IMR-90 (cell line): ENCODE data around the gene FSD1L. TPM values are rescaled to one million over a fixed set of nuclear protein-coding genes. Genes with fewer than 3 reads are reported as not detected.
A peak's percentile ranks its signal among the peaks of the same experiment; 100 is the strongest.

Experiments used
- ATAC-seq: fragments of 200-7000 bp; cut with Tn5 transposase; 2 replicates; pipeline ENCODE4 v1.9.1; 2020; ENCODE audit warnings: low read depth, mild to moderate bottlenecking, moderate library complexity
- BruUV-seq: library from RNA; stranded (reverse); fragments of 400-500 nt; replicated peaks from 2 replicates; lab custom pipeline; 2021; lab: Mats Ljungman, UMichigan
- CTCF ChIA-PET: fragments of 300-600 bp; formaldehyde crosslinking; extraction: SDS; loops from one replicate; lab custom pipeline; 2021; ENCODE audit warnings: antibody characterized with exemption; lab: Yijun Ruan, JAX
- POLR2A ChIA-PET: fragments of 300-600 bp; sonication (Branson Sonifier 250); formaldehyde crosslinking; loops from one replicate; lab custom pipeline; 2022; ENCODE audit warnings: antibody characterized with exemption; ENCODE audit not compliant: unreplicated experiment; lab: Charles Lee
- DNase-seq: peaks from one replicate; pipeline ENCODE4 v3.0.0; 2013
- H2AFZ ChIP-seq: replicated peaks from 2 replicates; pipeline ENCODE3; 2013; ENCODE audit warnings: low read length, mild to moderate bottlenecking; ENCODE audit not compliant: poor library complexity
- H2AK5ac ChIP-seq: 2 replicates; pipeline ENCODE4 v1.6.1; 2013; ENCODE audit warnings: low read depth, low read length, inconsistent platforms
- H2AK9ac ChIP-seq: replicated peaks from 2 replicates; pipeline ENCODE3; 2013; ENCODE audit warnings: mild to moderate bottlenecking, low read depth, low read length, moderate library complexity; ENCODE audit not compliant: poor library complexity
- H2BK120ac ChIP-seq: 2 replicates; pipeline ENCODE4 v1.6.1; 2013; ENCODE audit warnings: low read depth, low read length, inconsistent platforms
- H2BK15ac ChIP-seq: 3 replicates; pipeline ENCODE4 v1.6.1; 2013; ENCODE audit warnings: low read depth, low read length, inconsistent platforms
- H2BK20ac ChIP-seq: 2 replicates; pipeline ENCODE4 v1.6.1; 2013; ENCODE audit warnings: low read depth, mild to moderate bottlenecking, inconsistent platforms, low read length, moderate library complexity
- H2BK5ac ChIP-seq: 2 replicates; pipeline ENCODE4 v1.6.1; 2013; ENCODE audit warnings: mild to moderate bottlenecking, low read depth, low read length, inconsistent platforms; ENCODE audit not compliant: poor library complexity, severe bottlenecking
- H3K14ac ChIP-seq: replicated peaks from 2 replicates; pipeline ENCODE4 v1.6.1; 2013; ENCODE audit warnings: low read depth, low read length, inconsistent platforms
- H3K18ac ChIP-seq: 2 replicates; pipeline ENCODE4 v1.6.1; 2013; ENCODE audit warnings: low read depth, low read length, control low read depth
- H3K23ac ChIP-seq: 2 replicates; pipeline ENCODE4 v1.6.1; 2013; ENCODE audit warnings: low read depth, low read length, inconsistent platforms
- H3K27ac ChIP-seq: 2 replicates; pipeline ENCODE4 v1.5.1; 2013; ENCODE audit warnings: mild to moderate bottlenecking, control low read depth, low read length; ENCODE audit not compliant: insufficient read depth
- H3K27me3 ChIP-seq: 2 replicates; pipeline ENCODE4 v1.6.1; 2013; ENCODE audit warnings: low read length; ENCODE audit not compliant: control insufficient read depth, insufficient read depth
- H3K36me3 ChIP-seq: 2 replicates; pipeline ENCODE4 v1.6.1; 2013; ENCODE audit warnings: low read length, mixed read lengths; ENCODE audit not compliant: control insufficient read depth, insufficient read depth
- H3K4ac ChIP-seq: 2 replicates; pipeline ENCODE4 v1.6.1; 2013; ENCODE audit warnings: low read depth, low read length, inconsistent platforms
- H3K4me1 ChIP-seq: 2 replicates; pipeline ENCODE4 v1.6.1; 2013; ENCODE audit warnings: low read length, mixed read lengths; ENCODE audit not compliant: control insufficient read depth, insufficient read depth
- H3K4me2 ChIP-seq: 2 replicates; pipeline ENCODE4 v1.6.1; 2013; ENCODE audit warnings: low read depth, mild to moderate bottlenecking, control low read depth, low read length, moderate library complexity
- H3K4me3 ChIP-seq: 2 replicates; pipeline ENCODE4 v1.5.1; 2013; ENCODE audit warnings: low read depth, mild to moderate bottlenecking, control low read depth, low read length, moderate library complexity; ENCODE audit not compliant: insufficient read depth
- H3K56ac ChIP-seq: 2 replicates; pipeline ENCODE4 v1.6.1; 2013; ENCODE audit warnings: low read length, inconsistent platforms; ENCODE audit not compliant: insufficient read depth; ENCODE audit errors: extremely low read depth
- H3K79me1 ChIP-seq, 2 experiments: 2 replicates each; pipeline ENCODE4 v1.6.1; 2013; ENCODE audit warnings: low read length in 2 of 2, inconsistent platforms in 1 of 2, low read depth in 1 of 2
- H3K9ac ChIP-seq: 2 replicates; pipeline ENCODE4 v1.6.1; 2013; ENCODE audit warnings: low read depth, low read length, control low read depth
- H3K9me1 ChIP-seq: 2 replicates; pipeline ENCODE4 v1.6.1; 2013; ENCODE audit warnings: low read length, inconsistent platforms; ENCODE audit not compliant: insufficient read depth
- H3K9me3 ChIP-seq: 2 replicates; pipeline ENCODE4 v1.6.1; 2013; ENCODE audit warnings: low read length; ENCODE audit not compliant: control insufficient read depth, insufficient read depth
- H4K20me1 ChIP-seq: 2 replicates; pipeline ENCODE4 v1.6.1; 2013; ENCODE audit warnings: low read length, inconsistent platforms; ENCODE audit not compliant: insufficient read depth
- H4K5ac ChIP-seq: 2 replicates; pipeline ENCODE4 v1.6.1; 2013; ENCODE audit warnings: mild to moderate bottlenecking, low read depth, low read length, control low read depth
- H4K8ac ChIP-seq, 2 experiments: 2 replicates each; pipeline ENCODE4 v1.6.1; 2013; ENCODE audit warnings: low read depth in 2 of 2, low read length in 2 of 2, control low read depth in 1 of 2, inconsistent platforms in 1 of 2
- H4K91ac ChIP-seq: 2 replicates; pipeline ENCODE4 v1.6.1; 2013; ENCODE audit warnings: low read depth, low read length, inconsistent platforms; ENCODE audit not compliant: insufficient read depth
- ELK1 ChIP-seq: fragments of 150-350 bp; IDR thresholded peaks from 2 replicates; pipeline ENCODE4 v1.6.1; 2016; ENCODE audit warnings: low read depth, mild to moderate bottlenecking, low read length, moderate library complexity, borderline replicate concordance
- NFE2L2 ChIP-seq: fragments of 150-350 bp; IDR thresholded peaks from 2 replicates; pipeline ENCODE4 v1.6.1; 2016; ENCODE audit warnings: low read depth, mild to moderate bottlenecking, low read length
- POLR2A ChIP-seq: IDR thresholded peaks from 2 replicates; pipeline ENCODE4 v1.6.1; 2012; ENCODE audit warnings: mild to moderate bottlenecking, low read depth, low read length
- RCOR1 ChIP-seq: IDR thresholded peaks from 2 replicates; pipeline ENCODE4 v1.6.1; 2012; ENCODE audit warnings: mild to moderate bottlenecking, low read length, improper control_type of control experiment; ENCODE audit not compliant: insufficient replicate concordance
- SMC3 ChIP-seq: fragments of 150-350 bp; IDR thresholded peaks from 2 replicates; pipeline ENCODE4 v1.6.1; 2016; ENCODE audit warnings: low read depth, mild to moderate bottlenecking, antibody characterized with exemption, low read length, moderate library complexity
- WGBS, 2 experiments: methylation state at CpG; one replicate each; pipeline versions ENCODE4 v1.1.5 to v1.1.7; 2013; ENCODE audit warnings: missing lambda C conversion rate in 2 of 2; ENCODE audit not compliant: insufficient read length in 1 of 2; ENCODE audit errors: extremely low coverage in 2 of 2; 5-methylcytosine and 5-hydroxymethylcytosine counted together
- dilution Hi-C: fragments of 300-500 bp; cut with HindIII; formaldehyde crosslinking; loops from one replicate; pipeline ENCODE4 v1.14.3; 2018; ENCODE audit warnings: low sequenced_read_pairs; ENCODE audit not compliant: unreplicated experiment
- in situ Hi-C: fragments of 300-500 bp; cut with MboI; formaldehyde crosslinking; loops from 3 replicates; pipeline ENCODE4 v1.14.3; 2019; ENCODE audit warnings: low sequenced_read_pairs, inconsistent platforms, mixed read lengths
- intact Hi-C: fragments of 100-400 bp; cut with micrococcal nuclease; formaldehyde crosslinking; loops from 2 replicates; pipeline ENCODE4 v1.10.0; 2022
- polyA plus RNA-seq, 3 experiments: library from polyadenylated mRNA; depleted of rRNA; stranded (reverse); fragments of >200 nt; gene quantifications; 2 replicates each; pipeline ENCODE4 v1.2.3, GENCODE V29; 2012; ENCODE audit warnings: low replicate concordance in 1 of 3
- total RNA-seq: library from RNA; depleted of rRNA; stranded (reverse); fragments of >200 nt; gene quantifications from 2 replicates; pipeline ENCODE4 v1.2.3, GENCODE V29; 2012

The FSD1L gene
- total and polyA plus RNA-seq, 2 of the 4 experiments (the other 2 are of a cell fraction) = 1.4 to 2.9 TPM

DNA sequence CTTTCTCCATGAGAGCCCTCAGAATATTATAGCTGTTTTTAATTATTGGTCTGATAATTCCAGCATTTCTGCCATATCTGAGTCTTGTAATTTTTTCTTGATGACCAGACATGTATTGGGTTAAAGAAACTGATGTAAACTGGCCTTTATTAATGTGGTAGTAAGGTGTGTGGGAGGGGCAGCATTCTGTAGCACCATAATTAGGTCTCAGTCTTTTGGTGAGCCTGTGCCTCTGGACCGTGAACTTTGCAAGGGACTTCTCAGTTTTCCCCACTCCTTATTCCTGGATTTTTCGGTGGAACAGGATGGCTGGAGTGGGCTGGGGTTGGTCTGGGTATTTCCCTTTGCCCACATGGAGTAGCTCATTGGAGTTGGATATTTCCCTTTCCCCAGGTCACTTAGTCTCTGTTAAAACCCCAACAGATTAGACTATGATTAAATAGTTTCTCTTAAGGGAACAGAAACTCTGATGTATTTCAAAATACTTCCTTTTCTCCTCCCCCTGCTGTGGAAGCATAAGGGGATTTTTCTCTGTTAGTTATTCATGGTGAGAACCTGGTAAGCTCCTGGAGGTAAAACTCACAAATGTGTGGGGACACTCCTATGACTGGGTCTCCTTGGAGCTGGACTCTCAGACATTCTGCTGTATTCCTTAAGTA, 52.4 kb downstream of the FSD1L start:
- CTCF ChIA-PET = interaction anchor here (0.8 kb wide), 1 partner anchor 22 kb away, joined by 3 read pairs; no protein-coding TSS in a partner anchor
- no peak overlapping the region for H2BK120ac ChIP-seq

More for the DNA sequence above, 52.4 kb downstream of the FSD1L start:
- Histone ChIP-seq H3K4me1 (no peaks in the 10 kb centered on the region; the same call in 1 of the 2 replicates), H3K27ac (no peak overlapping the region), H4K91ac (no peak overlapping the region), H4K5ac (no peak overlapping the region), H2BK5ac (no peak overlapping the region), H3K23ac (no peak overlapping the region), H3K56ac (no peak overlapping the region), H2AK5ac (no peak overlapping the region), H4K8ac (no peak overlapping the region), H3K4me3 (no peak overlapping the region), H2AK9ac (no peak overlapping the region), H3K9ac (no peak overlapping the region), H3K9me3 (no peaks in the 10 kb centered on the region), H4K20me1 (peaks cover 2% of the 10 kb centered on the region; the same call in 1 of the 2 replicates), H3K9me1 (no peaks in the 10 kb centered on the region), H3K18ac (no peak overlapping the region), H2BK15ac (no peak overlapping the region), H3K14ac (no peak overlapping the region), H3K79me1 (peaks cover 12 to 15% of the 10 kb centered on the region in 2 experiments; a peak in 3 of 4 replicates), H2BK20ac (no peak overlapping the region), H3K27me3 (no peaks in the 10 kb centered on the region), H3K4me2 (no peak overlapping the region), H2AFZ (no peak overlapping the region), H3K36me3 (no peaks in the 10 kb centered on the region), H3K4ac (no peak overlapping the region)
- in situ Hi-C loops (no loop called here), dilution Hi-C loops (no loop called here), intact Hi-C loops (loop anchor here (5.0 kb wide), 1 partner anchor 33 kb away; no protein-coding TSS in a partner anchor)
- POLR2A ChIA-PET = no interaction called here
- no TSS peak for BruUV-seq
- ATAC-seq = no peak
- WGBS, 2 experiments = no CpG with 5 or more reads among the region's 2 CpGs
- TF ChIP-seq POLR2A (no peak), RCOR1 (no peak), SMC3 (no peak), ELK1 (no peak), NFE2L2 (no peak)
- peak; percentile 12 for DNase-seq
